Adrenal gland (tissue), 5 donors: ENCODE data around the gene MAN1B1.

Source experiments
- CTCF ChIP-seq, 6 experiments: fragments of 450-650 bp in 4 of 6; fragments of 200-600 bp in 2 of 6; sonication (generic) in 1 of 6; IDR thresholded peaks; 1 replicate in 5 of 6; 2 replicates in 1 of 6; pipeline versions ENCODE4 v1.5.1 to v1.8.0; 2016 to 2021; ENCODE audit warnings: antibody characterized with exemption in 6 of 6, mild to moderate bottlenecking in 2 of 6, moderate library complexity in 1 of 6
- POLR2A ChIP-seq, 2 donors: fragments of 450-650 bp; IDR thresholded peaks; one replicate each; pipeline ENCODE4 v1.6.1; 2017; ENCODE audit warnings: antibody characterized with exemption in 2 of 2, mild to moderate bottlenecking in 2 of 2, moderate library complexity in 1 of 2
- donor health status: DM: no; HTN: no; CAD: no.

- no peak for TF ChIP-seq CTCF (IDR thresholded peaks at IDR 0.05)
- no peak for TF ChIP-seq POLR2A (IDR thresholded peaks at IDR 0.05)
Measured at GRCh38 chr9:137148661-137149060, 61.9 kb downstream of the MAN1B1 start.
